Activated naive CD4-positive, alpha-beta T cell treated with Interleukin-2 at 50 U/mL for 16 hours (primary cell): ENCODE measurements around the gene ZNF407.

ENCODE experiments used
- DNase-seq: peaks from one replicate; pipeline ENCODE4 v3.0.0-alpha.2; 2020

ZNF407 gene

GRCh38 chr18:74582642-74583041, 15.0 kb upstream of the ZNF407 start:
- no peak for DNase-seq

- DNase-seq = no peak
Measured at GRCh38 chr18:74587441-74587840, 10.2 kb upstream of the ZNF407 start.

GRCh38 chr18:74589021-74589420, 8.6 kb upstream of the ZNF407 start:
- no peak for DNase-seq

GRCh38 chr18:74589811-74590210, 7.9 kb upstream of the ZNF407 start:
- DNase-seq = no peak

- no peak for DNase-seq
Measured at GRCh38 chr18:74590671-74591070, 7.0 kb upstream of the ZNF407 start.

GRCh38 chr18:74595431-74595830, 2.2 kb upstream of the ZNF407 start:
- no peak for DNase-seq

- peak; percentile 74 for DNase-seq
Measured at GRCh38 chr18:74597034-74597661, 522 bp upstream of the ZNF407 start.

- DNase-seq = peak; percentile 70
Measured at GRCh38 chr18:74598350-74599001, 806 bp downstream of the ZNF407 start.

- DNase-seq = no peak
Measured at GRCh38 chr18:74604361-74604760, 6.7 kb downstream of the ZNF407 start.

- DNase-seq = no peak
Measured at GRCh38 chr18:74604774-74605173, 7.1 kb downstream of the ZNF407 start.

- DNase-seq = no peak
Measured at GRCh38 chr18:74608681-74609080, 11.0 kb downstream of the ZNF407 start.

GRCh38 chr18:74609535-74609934, 11.9 kb downstream of the ZNF407 start:
- DNase-seq = no peak

- DNase-seq = no peak
Measured at GRCh38 chr18:74610051-74610615, 12.5 kb downstream of the ZNF407 start.

- no peak for DNase-seq
Measured at GRCh38 chr18:74610860-74611259, 13.2 kb downstream of the ZNF407 start.

- no peak for DNase-seq
Measured at GRCh38 chr18:74611765-74612164, 14.1 kb downstream of the ZNF407 start.

GRCh38 chr18:74613381-74613780, 15.7 kb downstream of the ZNF407 start:
- no peak for DNase-seq

GRCh38 chr18:74616494-74616893, 18.8 kb downstream of the ZNF407 start:
- no peak for DNase-seq

GRCh38 chr18:74617486-74617885, 19.8 kb downstream of the ZNF407 start:
- DNase-seq = no peak

- no peak for DNase-seq
Measured at GRCh38 chr18:74622072-74622471, 24.4 kb downstream of the ZNF407 start.

- no peak for DNase-seq
Measured at GRCh38 chr18:74623047-74623816, 25.6 kb downstream of the ZNF407 start.

GRCh38 chr18:74624466-74624865, 26.8 kb downstream of the ZNF407 start:
- no peak for DNase-seq

GRCh38 chr18:74625157-74625556, 27.5 kb downstream of the ZNF407 start:
- no peak for DNase-seq

- DNase-seq = no peak
Measured at GRCh38 chr18:74626049-74626874, 28.6 kb downstream of the ZNF407 start.
